GM03348 (cell line): Measurements from ENCODE around the gene ZBTB7C.

Source experiments
- DNase-seq: peaks from one replicate; pipeline ENCODE4 v3.0.0; 2012; ENCODE audit warnings: low spot score

ZBTB7C gene

GRCh38 chr18:48418539-48419276 lies 9.5 kb upstream of the ZBTB7C start:
- DNase-seq: no peak

- no peak for DNase-seq
Measured at GRCh38 chr18:48417985-48418384, 8.8 kb upstream of the ZBTB7C start.

- no peak for DNase-seq
Measured at GRCh38 chr18:48413342-48413741, 4.2 kb upstream of the ZBTB7C start.

GRCh38 chr18:48412339-48412929 lies 3.3 kb upstream of the ZBTB7C start:
- peak; percentile 62 for DNase-seq

GRCh38 chr18:48410095-48410920 lies 1.1 kb upstream of the ZBTB7C start:
- DNase-seq: peak; percentile 99

- DNase-seq: peak; percentile 55
Measured at GRCh38 chr18:48409591-48410094, 460 bp upstream of the ZBTB7C start.

GRCh38 chr18:48408111-48408726 lies 964 bp downstream of the ZBTB7C start:
- no peak for DNase-seq

GRCh38 chr18:48407358-48407757 lies 1.8 kb downstream of the ZBTB7C start:
- DNase-seq: no peak

GRCh38 chr18:48405978-48406377 lies 3.2 kb downstream of the ZBTB7C start:
- DNase-seq: no peak

GRCh38 chr18:48404716-48405507 lies 4.3 kb downstream of the ZBTB7C start:
- peak; percentile 46 for DNase-seq

GRCh38 chr18:48402953-48403352 lies 6.2 kb downstream of the ZBTB7C start:
- no peak for DNase-seq

GRCh38 chr18:48399303-48400075 lies 9.7 kb downstream of the ZBTB7C start:
- DNase-seq: no peak

GRCh38 chr18:48398074-48398473 lies 11.1 kb downstream of the ZBTB7C start:
- DNase-seq: no peak

GRCh38 chr18:48397021-48397420 lies 12.2 kb downstream of the ZBTB7C start:
- no peak for DNase-seq

GRCh38 chr18:48396561-48396960 lies 12.6 kb downstream of the ZBTB7C start:
- no peak for DNase-seq

- no peak for DNase-seq
Measured at GRCh38 chr18:48395646-48396045, 13.5 kb downstream of the ZBTB7C start.

- no peak for DNase-seq
Measured at GRCh38 chr18:48394176-48394575, 15.0 kb downstream of the ZBTB7C start.

- no peak for DNase-seq
Measured at GRCh38 chr18:48393776-48394175, 15.4 kb downstream of the ZBTB7C start.

GRCh38 chr18:48393170-48393569 lies 16.0 kb downstream of the ZBTB7C start:
- no peak for DNase-seq

- DNase-seq: no peak
Measured at GRCh38 chr18:48392268-48392667, 16.9 kb downstream of the ZBTB7C start.

- no peak for DNase-seq
Measured at GRCh38 chr18:48391868-48392267, 17.3 kb downstream of the ZBTB7C start.
